ENCODE data around the gene R3HCC1L.

R3HCC1L gene

DNA sequence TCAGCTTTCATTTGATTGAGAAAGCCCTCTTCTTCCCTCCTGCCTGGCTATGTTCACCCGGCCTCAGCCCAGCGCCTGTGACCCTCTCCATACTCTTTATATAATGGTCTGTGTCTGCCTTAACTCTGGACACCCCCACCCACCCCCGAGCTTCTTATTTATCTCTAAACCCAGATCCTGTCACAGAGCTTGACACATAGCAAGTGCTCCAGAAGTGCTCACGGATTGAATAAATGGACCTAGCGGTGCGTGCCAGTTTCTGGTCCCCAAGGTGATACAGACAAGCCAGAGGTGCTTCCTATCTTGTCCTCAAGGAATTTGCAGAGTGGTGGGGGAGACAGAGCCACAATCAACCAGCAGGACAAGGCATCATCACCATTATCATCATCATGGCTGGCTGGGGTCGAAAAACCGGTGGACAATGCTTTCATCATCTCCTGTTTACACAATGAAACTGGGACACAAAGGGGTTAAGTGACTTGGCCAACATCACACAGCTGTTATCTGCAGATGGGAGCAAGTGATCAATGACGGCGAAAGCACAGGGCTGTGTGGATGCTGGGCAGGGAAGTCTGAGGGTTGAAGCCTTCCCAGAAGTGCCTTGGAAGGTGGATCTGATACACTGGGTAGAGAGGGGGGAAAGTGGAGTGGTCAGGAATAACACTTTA lies 135.8 kb downstream of the R3HCC1L start:
- no peak overlapping the region for H3K4me2 ChIP-seq (ENCODE audit: low read depth, low read length, poor library complexity, severe bottlenecking)
- no peaks in the 10 kb centered on the region for H4K20me1 ChIP-seq (ENCODE audit: insufficient read depth, low read length, poor library complexity, severe bottlenecking)
- no peaks in the 10 kb centered on the region for H3K79me2 ChIP-seq (ENCODE audit: insufficient read depth, low read length)
- peaks cover 4% of the 10 kb centered on the region for H3K4me1 ChIP-seq (ENCODE audit: insufficient read depth, low read length, poor library complexity, severe bottlenecking)
- TF ChIP-seq, protein P1, sequence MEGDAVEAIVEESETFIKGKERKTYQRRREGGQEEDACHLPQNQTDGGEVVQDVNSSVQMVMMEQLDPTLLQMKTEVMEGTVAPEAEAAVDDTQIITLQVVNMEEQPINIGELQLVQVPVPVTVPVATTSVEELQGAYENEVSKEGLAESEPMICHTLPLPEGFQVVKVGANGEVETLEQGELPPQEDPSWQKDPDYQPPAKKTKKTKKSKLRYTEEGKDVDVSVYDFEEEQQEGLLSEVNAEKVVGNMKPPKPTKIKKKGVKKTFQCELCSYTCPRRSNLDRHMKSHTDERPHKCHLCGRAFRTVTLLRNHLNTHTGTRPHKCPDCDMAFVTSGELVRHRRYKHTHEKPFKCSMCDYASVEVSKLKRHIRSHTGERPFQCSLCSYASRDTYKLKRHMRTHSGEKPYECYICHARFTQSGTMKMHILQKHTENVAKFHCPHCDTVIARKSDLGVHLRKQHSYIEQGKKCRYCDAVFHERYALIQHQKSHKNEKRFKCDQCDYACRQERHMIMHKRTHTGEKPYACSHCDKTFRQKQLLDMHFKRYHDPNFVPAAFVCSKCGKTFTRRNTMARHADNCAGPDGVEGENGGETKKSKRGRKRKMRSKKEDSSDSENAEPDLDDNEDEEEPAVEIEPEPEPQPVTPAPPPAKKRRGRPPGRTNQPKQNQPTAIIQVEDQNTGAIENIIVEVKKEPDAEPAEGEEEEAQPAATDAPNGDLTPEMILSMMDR (conservative IDR thresholded peaks at IDR 0.05; ENCODE audit: low read length) = no peak
- TF ChIP-seq EZH2phosphoT487 (IDR thresholded peaks at IDR 0.05; ENCODE audit: borderline replicate concordance) = no peak
- H3K9ac ChIP-seq (ENCODE audit: low read depth, low read length, poor library complexity, severe bottlenecking) = no peak overlapping the region
- no peaks in the 10 kb centered on the region for H3K9me3 ChIP-seq (ENCODE audit: insufficient read depth, low read depth, low read length)
- no peaks in the 10 kb centered on the region for H3F3A ChIP-seq (ENCODE audit: low read depth)
- H3K36me3 ChIP-seq (ENCODE audit: insufficient read depth, low read length) = no peaks in the 10 kb centered on the region
- H3K27me3 ChIP-seq (ENCODE audit: insufficient read depth, low read length, poor library complexity, severe bottlenecking) = no peaks in the 10 kb centered on the region
- H3K4me3 ChIP-seq (ENCODE audit: low read length, poor library complexity, severe bottlenecking) = no peak overlapping the region
- H2AFZ ChIP-seq (ENCODE audit: low read length) = no peak overlapping the region
- H3K9me2 ChIP-seq (replicated peaks; ENCODE audit: low read depth, low read length) = no peaks in the 10 kb centered on the region

DNA sequence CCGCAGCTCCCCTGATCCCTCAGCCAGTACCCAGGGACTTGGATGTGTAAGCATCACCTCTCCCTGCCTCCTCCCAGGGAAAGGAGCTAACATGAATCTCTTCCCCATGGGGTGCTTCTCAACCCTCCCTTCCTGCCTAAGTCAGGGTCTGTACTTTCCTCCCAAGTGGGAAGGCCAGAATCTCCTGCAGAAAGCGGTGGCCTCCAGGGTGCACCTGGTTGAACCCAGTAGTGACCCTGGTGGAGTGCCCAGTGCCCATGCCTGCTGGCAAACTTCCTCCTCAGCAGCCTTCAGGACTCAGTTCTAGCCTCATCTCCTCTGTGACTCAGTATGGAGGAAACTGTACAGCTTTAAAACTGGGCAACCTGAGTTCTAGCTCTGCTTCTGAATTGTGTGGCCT lies 136.3 kb downstream of the R3HCC1L start:
- no peaks in the 10 kb centered on the region for H3K36me3 ChIP-seq (ENCODE audit: insufficient read depth, low read length)
- H3K4me2 ChIP-seq (ENCODE audit: low read depth, low read length, poor library complexity, severe bottlenecking) = no peak overlapping the region

DNA sequence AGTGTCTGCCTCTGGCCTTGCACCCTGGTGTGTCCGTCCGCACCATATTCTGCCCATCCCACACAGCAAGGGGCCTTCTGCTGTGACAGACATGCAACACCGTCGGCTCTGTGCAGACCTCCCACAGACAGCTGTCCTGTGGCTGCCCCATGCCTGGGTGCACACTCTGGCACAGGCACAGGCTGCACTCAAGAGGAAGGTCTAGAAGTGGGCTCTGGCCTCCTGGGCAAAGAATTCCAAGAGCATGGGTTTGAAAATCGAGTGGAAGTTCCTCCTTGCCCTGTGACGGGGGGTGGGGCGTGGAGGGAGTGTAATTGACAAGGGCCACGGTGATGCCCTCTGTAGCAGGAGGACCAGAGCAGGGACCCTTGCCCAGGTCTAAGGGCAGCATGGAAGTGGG lies 137.8 kb downstream of the R3HCC1L start:
- H2AFZ ChIP-seq (ENCODE audit: low read length) = no peak overlapping the region
- no peaks in the 10 kb centered on the region for H3K27me3 ChIP-seq (ENCODE audit: insufficient read depth, low read length, poor library complexity, severe bottlenecking)
- H3K36me3 ChIP-seq (ENCODE audit: insufficient read depth, low read length) = no peaks in the 10 kb centered on the region
- peaks cover 4% of the 10 kb centered on the region for H3K4me1 ChIP-seq (ENCODE audit: insufficient read depth, low read length, poor library complexity, severe bottlenecking)
- no peaks in the 10 kb centered on the region for H3F3A ChIP-seq (ENCODE audit: low read depth)
- no peak overlapping the region for H3K9ac ChIP-seq (ENCODE audit: low read depth, low read length, poor library complexity, severe bottlenecking)
- TF ChIP-seq, protein P1 (conservative IDR thresholded peaks at IDR 0.05; ENCODE audit: low read length) = no peak
- no peak for TF ChIP-seq EZH2phosphoT487 (IDR thresholded peaks at IDR 0.05; ENCODE audit: borderline replicate concordance)
- H3K9me3 ChIP-seq (ENCODE audit: insufficient read depth, low read depth, low read length) = no peaks in the 10 kb centered on the region
- H3K4me2 ChIP-seq (ENCODE audit: low read depth, low read length, poor library complexity, severe bottlenecking) = no peak overlapping the region
- no peaks in the 10 kb centered on the region for H3K9me2 ChIP-seq (replicated peaks; ENCODE audit: low read depth, low read length)
- no peak overlapping the region for H3K4me3 ChIP-seq (ENCODE audit: low read length, poor library complexity, severe bottlenecking)
- no peaks in the 10 kb centered on the region for H4K20me1 ChIP-seq (ENCODE audit: insufficient read depth, low read length, poor library complexity, severe bottlenecking)
- H3K79me2 ChIP-seq (ENCODE audit: insufficient read depth, low read length) = no peaks in the 10 kb centered on the region

More for the DNA sequence above, 136.3 kb downstream of the R3HCC1L start:
- Histone ChIP-seq H3K9me2 (replicated peaks; ENCODE audit: low read depth, low read length) (no peaks in the 10 kb centered on the region), H3K79me2 (ENCODE audit: insufficient read depth, low read length) (no peaks in the 10 kb centered on the region), H3K9ac (ENCODE audit: low read depth, low read length, poor library complexity, severe bottlenecking) (no peak overlapping the region), H3K9me3 (ENCODE audit: insufficient read depth, low read depth, low read length) (no peaks in the 10 kb centered on the region), H3K27me3 (ENCODE audit: insufficient read depth, low read length, poor library complexity, severe bottlenecking) (no peaks in the 10 kb centered on the region), H3K4me3 (ENCODE audit: low read length, poor library complexity, severe bottlenecking) (no peak overlapping the region), H3K4me1 (ENCODE audit: insufficient read depth, low read length, poor library complexity, severe bottlenecking) (peaks cover 4% of the 10 kb centered on the region), H2AFZ (ENCODE audit: low read length) (no peak overlapping the region), H3F3A (ENCODE audit: low read depth) (no peaks in the 10 kb centered on the region), H4K20me1 (ENCODE audit: insufficient read depth, low read length, poor library complexity, severe bottlenecking) (no peaks in the 10 kb centered on the region)
- no peak for TF ChIP-seq EZH2phosphoT487 (IDR thresholded peaks at IDR 0.05; ENCODE audit: borderline replicate concordance)
- TF ChIP-seq, protein P1 (conservative IDR thresholded peaks at IDR 0.05; ENCODE audit: low read length) = no peak
